Measurements from ENCODE around the gene SPANXD. TPM values are rescaled to one million over a fixed set of nuclear protein-coding genes. Genes with fewer than 3 reads are reported as not detected.

Gene SPANXD
- total and polyA plus RNA-seq, 9 of the 15 experiments (the other 6 are each of a cell fraction or from before 2014, with no cell fraction given): 0.20 TPM; not detected in 8

DNA sequence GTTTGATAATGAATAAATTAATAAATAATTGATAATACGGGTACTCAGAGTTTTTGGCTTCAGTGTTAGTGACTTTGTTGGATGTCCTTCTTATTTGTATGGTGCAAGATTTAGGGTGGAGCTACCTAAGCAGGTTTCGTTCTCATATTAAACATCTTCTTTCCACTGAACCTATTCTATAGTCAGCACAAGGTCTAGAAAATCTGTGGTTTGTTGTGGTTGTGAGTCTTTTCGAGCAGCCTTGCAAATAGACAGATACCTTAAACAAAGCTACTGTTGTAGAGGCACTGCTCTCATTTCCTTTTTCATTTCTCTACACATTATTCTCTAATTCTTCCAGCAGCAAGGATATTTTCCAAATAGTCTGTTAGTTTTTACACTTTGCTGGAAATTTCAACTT is 38.1 kb upstream of the SPANXD start:
- ATAC-seq (no peak), DNase-seq (ENCODE audit: extremely low read depth in 1 of 4, low spot score in 3 of 4) (no peak), FAIRE-seq (no peak)
- Histone ChIP-seq H4K20me1 (replicated peaks; ENCODE audit: control insufficient read depth, insufficient read depth, low read length) (no peaks in the 10 kb centered on the region), H3K27ac (ENCODE audit: extremely low read depth, low read depth, low read length) (no peak overlapping the region), H3K36me3 (ENCODE audit: control insufficient read depth, insufficient read depth, low read length) (no peaks in the 10 kb centered on the region), H2AFZ (ENCODE audit: low read depth, low read length) (no peak overlapping the region), H3K4me2 (ENCODE audit: insufficient read depth, low read length) (no peak overlapping the region), H3K9me1 (ENCODE audit: control insufficient read depth, insufficient read depth, low read length) (no peaks in the 10 kb centered on the region), H3K79me2 (ENCODE audit: control insufficient read depth, insufficient read depth, low read length) (no peaks in the 10 kb centered on the region), H3K27me3 (ENCODE audit: control insufficient read depth in 2 of 2, insufficient read depth in 2 of 2, low read length in 2 of 2) (no peaks in the 10 kb centered on the region), H3K9ac (ENCODE audit: insufficient read depth in 1 of 2, low read depth in 2 of 2, low read length in 2 of 2) (no peak overlapping the region), H3K4me3 (no peak overlapping the region), H3K4me1 (replicated peaks in 1 of 2; ENCODE audit: control insufficient read depth in 2 of 2, insufficient read depth in 2 of 2, low read length in 2 of 2) (no peaks in the 10 kb centered on the region), H3K9me3 (replicated peaks; ENCODE audit: control insufficient read depth, insufficient read depth, low read depth, low read length) (no peaks in the 10 kb centered on the region)
- in situ Hi-C loops (cut with MboI) (no loop called here), intact Hi-C loops (cut with micrococcal nuclease) (no loop called here)
- no TSS peak for BruUV-seq (replicated peaks)
- ChIA-PET CTCF (ENCODE audit: low intra/inter-chr PET ratio) (no interaction called here), POLR2A (no interaction called here)
- 0% methylated on average over 3 of the region's 3 CpGs for WGBS (ENCODE audit: insufficient coverage, low coverage, missing lambda C conversion rate)
- no peak for TF ChIP-seq SREBF1 (IDR thresholded peaks at IDR 0.05; ENCODE audit: borderline replicate concordance, low read depth, low read length)
- no peak for TF ChIP-seq ZNF12 (CRISPR knock-in tag; IDR thresholded peaks at IDR 0.05)
- no peak for TF ChIP-seq ZNF143 (CRISPR knock-in tag; IDR thresholded peaks at IDR 0.05)
- TF ChIP-seq KAT7 (CRISPR knock-in tag; IDR thresholded peaks at IDR 0.05; ENCODE audit: borderline replicate concordance): no peak
- TF ChIP-seq ETV6 (IDR thresholded peaks at IDR 0.05; ENCODE audit: borderline replicate concordance in 1 of 2, low read depth in 2 of 2, low read length in 1 of 2): no peak
- TF ChIP-seq ETV6 (CRISPR knock-in tag; IDR thresholded peaks at IDR 0.05; ENCODE audit: borderline replicate concordance): no peak
- no peak for TF ChIP-seq FOS (IDR thresholded peaks at IDR 0.05; ENCODE audit: extremely low read depth, insufficient read length)
- no peak for TF ChIP-seq TCF7L2 (IDR thresholded peaks at IDR 0.05; ENCODE audit: low read depth, low read length)
- TF ChIP-seq, protein P1, sequence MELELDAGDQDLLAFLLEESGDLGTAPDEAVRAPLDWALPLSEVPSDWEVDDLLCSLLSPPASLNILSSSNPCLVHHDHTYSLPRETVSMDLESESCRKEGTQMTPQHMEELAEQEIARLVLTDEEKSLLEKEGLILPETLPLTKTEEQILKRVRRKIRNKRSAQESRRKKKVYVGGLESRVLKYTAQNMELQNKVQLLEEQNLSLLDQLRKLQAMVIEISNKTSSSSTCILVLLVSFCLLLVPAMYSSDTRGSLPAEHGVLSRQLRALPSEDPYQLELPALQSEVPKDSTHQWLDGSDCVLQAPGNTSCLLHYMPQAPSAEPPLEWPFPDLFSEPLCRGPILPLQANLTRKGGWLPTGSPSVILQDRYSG (tag; conservative IDR thresholded peaks at IDR 0.05; ENCODE audit: low read depth): no peak
- TF ChIP-seq, protein P2, sequence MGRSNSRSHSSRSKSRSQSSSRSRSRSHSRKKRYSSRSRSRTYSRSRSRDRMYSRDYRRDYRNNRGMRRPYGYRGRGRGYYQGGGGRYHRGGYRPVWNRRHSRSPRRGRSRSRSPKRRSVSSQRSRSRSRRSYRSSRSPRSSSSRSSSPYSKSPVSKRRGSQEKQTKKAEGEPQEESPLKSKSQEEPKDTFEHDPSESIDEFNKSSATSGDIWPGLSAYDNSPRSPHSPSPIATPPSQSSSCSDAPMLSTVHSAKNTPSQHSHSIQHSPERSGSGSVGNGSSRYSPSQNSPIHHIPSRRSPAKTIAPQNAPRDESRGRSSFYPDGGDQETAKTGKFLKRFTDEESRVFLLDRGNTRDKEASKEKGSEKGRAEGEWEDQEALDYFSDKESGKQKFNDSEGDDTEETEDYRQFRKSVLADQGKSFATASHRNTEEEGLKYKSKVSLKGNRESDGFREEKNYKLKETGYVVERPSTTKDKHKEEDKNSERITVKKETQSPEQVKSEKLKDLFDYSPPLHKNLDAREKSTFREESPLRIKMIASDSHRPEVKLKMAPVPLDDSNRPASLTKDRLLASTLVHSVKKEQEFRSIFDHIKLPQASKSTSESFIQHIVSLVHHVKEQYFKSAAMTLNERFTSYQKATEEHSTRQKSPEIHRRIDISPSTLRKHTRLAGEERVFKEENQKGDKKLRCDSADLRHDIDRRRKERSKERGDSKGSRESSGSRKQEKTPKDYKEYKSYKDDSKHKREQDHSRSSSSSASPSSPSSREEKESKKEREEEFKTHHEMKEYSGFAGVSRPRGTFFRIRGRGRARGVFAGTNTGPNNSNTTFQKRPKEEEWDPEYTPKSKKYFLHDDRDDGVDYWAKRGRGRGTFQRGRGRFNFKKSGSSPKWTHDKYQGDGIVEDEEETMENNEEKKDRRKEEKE (IDR thresholded peaks at IDR 0.05; ENCODE audit: borderline replicate concordance in 1 of 2, control insufficient read depth in 1 of 2, low read depth in 2 of 2, low read length in 1 of 2): no peak
- TF ChIP-seq, protein P3, sequence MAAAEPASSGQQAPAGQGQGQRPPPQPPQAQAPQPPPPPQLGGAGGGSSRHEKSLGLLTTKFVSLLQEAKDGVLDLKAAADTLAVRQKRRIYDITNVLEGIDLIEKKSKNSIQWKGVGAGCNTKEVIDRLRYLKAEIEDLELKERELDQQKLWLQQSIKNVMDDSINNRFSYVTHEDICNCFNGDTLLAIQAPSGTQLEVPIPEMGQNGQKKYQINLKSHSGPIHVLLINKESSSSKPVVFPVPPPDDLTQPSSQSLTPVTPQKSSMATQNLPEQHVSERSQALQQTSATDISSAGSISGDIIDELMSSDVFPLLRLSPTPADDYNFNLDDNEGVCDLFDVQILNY (CRISPR knock-in tag; IDR thresholded peaks at IDR 0.05): no peak
